DMS 273 (cell line): ENCODE measurements around the gene TTC23.

Experiments used
- DNase-seq: peaks from one replicate; lab custom pipeline; 2025; ENCODE audit not compliant: unreplicated experiment; lab: John Stamatoyannopoulos, UW

Gene TTC23

DNA sequence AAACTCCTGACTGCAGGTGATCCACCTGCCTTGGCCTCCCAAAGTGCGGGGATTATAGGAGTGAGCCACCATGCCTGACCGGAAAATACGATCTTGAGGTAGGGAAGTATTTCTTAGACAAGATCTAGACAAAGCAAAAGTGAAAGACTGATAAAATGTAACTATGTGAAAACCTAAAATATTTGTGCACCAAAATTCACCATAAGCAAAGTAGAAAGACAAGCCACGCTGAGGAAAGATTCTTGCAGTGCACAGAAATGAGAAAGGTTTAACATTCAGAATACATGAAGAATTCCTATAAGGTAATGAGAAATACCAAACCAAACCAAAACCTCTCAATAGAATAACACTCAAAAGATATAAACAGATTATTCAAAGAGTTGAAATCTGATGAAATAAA, 108.8 kb downstream of the TTC23 start:
- DNase-seq, result no peak

DNA sequence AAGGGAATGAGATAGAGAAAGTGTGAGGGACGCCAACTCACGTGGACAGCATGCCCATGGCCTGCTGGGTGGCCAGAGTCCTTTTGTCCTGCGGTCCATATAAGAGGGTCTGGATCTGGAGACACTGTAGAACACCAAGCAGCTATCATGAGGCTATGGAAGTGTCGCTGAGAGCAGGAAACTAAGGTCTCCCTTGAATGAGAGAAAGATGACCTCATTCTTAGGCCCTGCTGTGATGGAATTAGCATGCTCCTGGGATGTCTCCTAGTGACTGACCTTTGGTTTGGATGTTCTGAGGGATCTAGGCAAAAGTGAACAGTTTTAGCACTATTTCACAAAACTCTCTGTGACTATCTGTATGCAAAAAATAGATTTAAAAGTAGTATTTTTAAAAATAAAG, 110.1 kb downstream of the TTC23 start:
- DNase-seq, result no peak

DNA sequence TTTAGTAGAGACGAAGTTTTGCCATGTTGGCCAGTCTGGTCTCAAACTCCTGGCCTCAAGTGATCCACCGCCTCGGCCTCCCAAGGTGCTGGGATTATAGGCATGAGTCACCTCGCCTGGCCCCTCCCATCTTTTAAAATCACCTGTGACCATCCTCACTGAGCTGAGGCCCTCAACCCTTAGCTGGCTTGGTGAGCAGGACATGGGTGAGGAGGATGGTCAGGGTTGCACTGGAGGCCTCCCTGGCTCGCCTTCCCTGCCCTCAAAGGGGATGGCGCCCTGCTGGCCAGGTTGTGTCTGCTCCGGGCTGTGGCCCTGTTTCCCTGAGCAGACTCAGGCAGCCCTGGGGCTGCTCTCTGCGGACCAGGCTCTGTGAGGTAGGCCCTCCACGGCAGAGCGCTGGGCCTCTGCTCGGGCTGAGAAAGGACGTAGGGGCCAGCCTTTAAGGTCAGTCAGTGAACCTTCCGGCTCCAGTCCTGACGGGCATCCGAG, 110.8 kb downstream of the TTC23 start:
- no peak for DNase-seq

DNA sequence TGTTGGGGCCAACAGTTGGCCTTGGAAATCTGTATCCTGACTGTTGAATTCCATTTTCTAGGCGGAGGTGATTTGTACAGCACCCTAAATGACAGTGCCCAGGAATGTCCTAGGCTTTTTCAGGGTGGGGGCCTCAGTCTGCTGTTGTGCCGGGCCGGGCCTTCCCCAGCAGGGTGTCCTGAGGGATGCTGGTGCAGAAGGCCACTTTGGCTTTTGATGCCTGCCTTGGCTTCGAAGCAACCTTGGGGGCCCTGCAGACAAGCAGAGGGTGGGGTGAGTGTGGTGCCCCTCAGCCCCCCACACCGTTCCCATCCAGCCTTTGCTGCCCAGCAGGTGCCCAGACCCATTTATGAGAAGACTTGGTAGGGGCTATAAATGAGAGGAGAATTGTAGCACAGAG, 111.5 kb downstream of the TTC23 start:
- DNase-seq, result no peak

DNA sequence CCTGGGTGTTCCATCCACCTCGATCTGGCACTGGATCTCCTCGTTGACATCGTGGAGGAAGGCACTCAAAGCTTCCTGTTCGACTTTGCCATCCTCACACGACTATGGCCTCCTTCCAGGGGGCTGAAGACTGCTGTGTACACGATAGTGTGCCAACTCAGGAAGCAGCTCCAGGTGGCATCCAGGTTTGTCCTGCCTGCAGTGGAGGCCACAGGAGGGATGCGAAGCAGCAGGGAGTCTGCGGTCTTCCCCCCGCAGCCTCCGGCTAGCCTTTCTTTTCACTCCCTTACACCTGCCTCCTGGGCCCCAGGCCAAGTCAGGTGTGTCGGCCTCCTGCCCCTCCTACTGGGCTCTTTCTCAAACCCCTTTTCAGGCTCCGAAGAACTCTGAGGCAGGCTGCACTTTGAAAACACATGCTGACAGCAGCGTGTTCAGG, 112.3 kb downstream of the TTC23 start:
- DNase-seq, result no peak

DNA sequence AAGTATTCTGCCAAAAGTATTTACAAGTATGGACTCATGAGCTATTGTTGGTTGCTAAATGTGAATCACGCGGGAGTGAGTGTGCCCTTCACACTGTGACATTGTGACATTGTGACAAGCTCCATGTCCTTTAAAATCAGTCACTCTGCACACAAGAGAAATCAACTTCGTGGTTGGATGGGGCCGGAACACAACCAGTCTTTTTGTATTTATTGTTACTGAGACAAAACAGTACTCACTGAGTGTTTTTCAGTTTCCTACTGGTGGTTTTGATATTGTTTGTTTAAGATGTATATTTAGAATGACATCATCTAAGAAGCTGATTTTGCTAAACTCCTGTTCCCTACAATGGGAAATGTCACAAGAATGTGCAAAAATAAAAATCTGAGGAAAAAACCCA, 114.2 kb downstream of the TTC23 start:
- DNase-seq, result no peak

DNA sequence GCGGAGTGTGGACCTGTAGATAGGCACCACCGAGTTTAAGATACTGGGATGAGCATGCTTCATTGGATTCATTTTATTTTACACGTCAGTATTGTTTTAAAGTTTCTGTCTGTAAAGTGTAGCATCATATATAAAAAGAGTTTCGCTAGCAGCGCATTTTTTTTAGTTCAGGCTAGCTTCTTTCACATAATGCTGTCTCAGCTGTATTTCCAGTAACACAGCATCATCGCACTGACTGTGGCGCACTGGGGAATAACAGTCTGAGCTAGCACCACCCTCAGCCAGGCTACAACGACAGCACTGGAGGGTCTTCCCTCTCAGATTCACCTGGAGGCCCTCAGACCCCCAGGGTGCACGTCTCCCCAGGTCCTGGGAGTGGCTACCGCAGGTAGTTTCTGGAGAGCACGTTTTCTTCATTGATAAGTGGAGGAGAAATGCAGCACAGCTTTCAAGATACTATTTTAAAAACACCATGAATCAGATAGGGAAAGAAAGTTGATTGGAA, 115.0 kb downstream of the TTC23 start:
- DNase-seq, result no peak

DNA sequence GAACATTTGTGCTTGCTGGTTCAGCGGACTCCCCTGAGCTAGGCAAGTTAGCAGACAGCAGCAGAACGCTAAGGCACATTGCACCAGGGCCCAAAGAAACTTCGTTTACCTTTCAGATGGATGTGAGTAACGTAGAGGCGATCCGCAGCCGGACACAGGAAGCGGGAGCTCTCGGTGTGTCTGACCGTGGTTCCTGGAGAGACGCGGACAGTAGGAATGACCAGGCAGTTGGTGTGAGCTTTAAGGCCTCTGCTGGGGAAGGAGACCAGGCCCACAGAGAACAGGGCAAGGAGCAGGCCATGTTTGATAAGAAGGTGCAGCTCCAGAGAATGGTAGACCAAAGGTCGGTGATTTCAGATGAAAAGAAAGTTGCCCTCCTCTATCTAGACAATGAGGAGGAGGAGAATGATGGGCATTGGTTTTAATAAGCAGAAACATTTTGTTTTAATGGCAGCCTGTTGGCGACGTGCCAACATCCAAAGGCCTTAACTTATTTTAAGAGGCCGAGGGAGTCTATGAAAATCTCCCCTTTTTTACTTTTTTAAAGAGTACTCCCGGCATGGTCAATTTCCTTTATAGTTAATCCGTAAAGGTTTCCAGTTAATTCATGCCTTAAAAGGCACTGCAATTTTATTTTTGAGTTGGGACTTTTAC, 116.6 kb downstream of the TTC23 start:
- DNase-seq, result no peak

DNA sequence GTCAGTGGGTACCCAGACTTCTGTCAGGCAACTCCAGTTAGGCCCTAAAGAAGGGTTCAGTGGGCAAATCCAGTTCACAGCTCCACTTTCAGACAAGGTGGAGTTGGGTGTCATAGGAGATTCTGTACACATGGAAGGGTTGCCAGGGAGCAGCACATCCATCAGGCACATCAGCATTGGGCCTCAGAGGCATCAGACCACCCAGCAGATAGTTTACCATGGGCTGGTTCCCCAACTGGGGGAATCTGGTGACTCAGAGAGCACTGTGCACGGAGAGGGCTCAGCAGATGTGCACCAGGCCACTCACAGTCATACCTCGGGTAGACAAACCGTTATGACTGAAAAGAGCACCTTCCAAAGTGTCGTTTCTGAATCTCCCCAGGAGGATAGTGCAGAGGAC, 117.3 kb downstream of the TTC23 start:
- DNase-seq, result no peak

DNA sequence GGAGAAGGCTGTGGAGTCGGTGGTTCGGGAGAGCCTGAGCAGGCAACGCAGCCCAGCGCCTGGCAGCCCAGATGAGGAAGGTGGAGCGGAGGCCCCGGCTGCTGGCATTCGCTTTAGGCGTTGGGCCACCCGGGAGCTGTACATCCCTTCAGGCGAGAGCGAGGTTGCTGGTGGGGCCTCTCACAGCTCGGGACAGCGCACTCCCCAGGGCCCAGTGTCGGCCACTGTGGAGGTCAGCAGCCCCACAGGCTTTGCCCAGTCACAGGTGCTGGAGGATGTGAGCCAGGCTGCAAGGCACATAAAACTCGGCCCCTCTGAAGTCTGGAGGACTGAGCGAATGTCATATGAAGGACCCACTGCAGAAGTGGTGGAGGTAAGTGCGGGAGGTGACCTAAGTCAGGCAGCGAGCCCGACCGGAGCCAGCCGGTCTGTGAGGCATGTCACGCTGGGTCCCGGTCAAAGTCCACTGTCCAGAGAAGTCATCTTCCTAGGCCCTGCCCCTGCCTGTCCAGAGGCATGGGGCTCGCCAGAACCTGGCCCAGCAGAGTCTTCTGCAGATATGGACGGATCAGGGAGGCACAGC, 117.8 kb downstream of the TTC23 start:
- no peak for DNase-seq

DNA sequence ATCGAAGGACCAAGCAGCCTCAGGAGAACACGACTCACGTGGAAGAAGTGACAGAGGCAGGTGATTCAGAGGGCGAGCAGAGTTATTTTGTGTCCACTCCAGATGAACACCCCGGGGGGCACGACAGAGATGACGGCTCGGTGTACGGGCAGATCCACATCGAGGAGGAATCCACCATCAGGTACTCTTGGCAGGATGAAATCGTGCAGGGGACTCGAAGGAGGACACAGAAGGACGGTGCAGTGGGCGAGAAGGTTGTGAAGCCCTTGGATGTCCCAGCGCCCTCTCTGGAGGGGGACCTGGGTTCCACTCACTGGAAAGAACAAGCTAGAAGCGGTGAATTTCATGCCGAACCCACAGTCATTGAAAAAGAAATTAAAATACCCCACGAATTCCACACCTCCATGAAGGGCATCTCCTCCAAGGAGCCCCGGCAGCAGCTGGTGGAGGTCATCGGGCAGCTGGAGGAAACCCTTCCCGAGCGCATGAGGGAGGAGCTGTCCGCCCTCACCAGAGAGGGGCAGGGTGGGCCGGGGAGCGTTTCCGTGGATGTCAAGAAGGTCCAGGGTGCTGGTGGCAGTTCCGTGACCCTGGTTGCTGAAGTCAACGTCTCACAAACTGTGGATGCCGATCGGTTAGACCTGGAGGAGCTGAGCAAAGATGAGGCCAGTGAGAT, 118.5 kb downstream of the TTC23 start:
- no peak for DNase-seq

DNA sequence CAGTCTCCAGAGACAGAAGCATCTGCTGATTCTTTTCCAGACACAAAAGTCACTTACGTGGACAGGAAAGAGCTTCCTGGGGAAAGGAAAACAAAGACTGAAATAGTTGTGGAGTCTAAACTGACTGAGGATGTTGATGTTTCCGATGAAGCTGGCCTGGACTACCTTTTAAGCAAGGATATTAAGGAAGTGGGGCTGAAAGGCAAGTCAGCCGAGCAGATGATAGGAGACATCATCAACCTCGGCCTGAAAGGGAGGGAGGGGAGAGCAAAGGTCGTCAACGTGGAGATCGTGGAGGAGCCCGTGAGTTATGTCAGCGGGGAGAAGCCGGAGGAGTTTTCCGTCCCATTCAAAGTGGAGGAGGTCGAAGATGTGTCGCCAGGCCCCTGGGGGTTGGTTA, 119.1 kb downstream of the TTC23 start:
- DNase-seq, result no peak

DNA sequence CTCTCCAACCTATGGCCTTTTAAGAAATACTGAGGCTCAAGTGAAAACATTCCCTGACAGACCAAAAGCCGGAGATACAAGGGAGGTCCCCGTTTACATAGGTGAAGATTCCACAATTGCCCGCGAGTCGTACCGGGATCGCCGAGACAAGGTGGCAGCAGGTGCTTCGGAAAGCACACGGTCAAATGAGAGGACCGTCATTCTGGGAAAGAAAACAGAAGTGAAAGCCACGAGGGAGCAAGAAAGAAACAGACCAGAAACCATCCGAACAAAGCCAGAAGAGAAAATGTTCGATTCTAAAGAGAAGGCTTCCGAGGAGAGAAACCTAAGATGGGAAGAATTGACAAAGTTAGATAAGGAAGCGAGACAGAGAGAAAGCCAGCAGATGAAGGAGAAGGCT, 119.7 kb downstream of the TTC23 start:
- DNase-seq, result no peak

DNA sequence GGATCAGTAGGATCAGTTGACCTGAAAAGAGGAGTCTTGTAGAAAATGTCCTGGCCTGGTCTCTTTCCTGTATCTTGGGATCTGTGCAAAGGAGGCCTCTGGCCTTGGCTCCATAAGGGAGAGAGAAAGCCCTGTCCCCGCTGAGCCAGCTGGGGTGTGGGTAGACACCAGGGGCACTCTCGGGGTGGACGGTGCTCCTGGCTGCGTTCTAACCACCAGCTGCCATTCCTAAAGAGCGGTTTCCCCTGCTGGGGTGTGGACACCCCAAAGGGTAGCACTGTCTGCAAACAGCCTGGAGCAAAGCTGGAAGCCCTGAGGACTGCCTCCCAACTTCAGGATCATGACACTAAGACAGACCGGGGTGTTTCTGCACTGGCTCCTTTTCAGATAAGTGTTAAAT, 121.0 kb downstream of the TTC23 start:
- no peak for DNase-seq

DNA sequence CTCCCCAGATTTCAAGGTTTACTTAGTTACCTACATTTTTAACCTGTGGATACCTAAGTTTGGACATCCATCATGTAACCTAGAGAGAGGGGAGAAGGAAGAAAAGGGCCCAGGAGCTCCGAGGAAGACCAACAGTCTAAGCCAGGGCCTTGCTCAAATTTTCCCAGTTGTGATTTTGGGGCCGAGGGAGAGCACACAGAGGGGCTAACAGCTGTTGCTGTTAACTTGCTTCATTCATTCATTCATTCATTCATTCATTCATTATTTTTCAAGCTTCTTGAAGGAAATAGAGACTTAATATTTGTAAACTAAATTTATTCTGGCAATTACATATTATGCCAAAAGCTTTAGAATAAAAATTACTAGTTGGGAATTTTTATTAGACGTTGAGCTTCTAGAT, 121.6 kb downstream of the TTC23 start:
- no peak for DNase-seq

DNA sequence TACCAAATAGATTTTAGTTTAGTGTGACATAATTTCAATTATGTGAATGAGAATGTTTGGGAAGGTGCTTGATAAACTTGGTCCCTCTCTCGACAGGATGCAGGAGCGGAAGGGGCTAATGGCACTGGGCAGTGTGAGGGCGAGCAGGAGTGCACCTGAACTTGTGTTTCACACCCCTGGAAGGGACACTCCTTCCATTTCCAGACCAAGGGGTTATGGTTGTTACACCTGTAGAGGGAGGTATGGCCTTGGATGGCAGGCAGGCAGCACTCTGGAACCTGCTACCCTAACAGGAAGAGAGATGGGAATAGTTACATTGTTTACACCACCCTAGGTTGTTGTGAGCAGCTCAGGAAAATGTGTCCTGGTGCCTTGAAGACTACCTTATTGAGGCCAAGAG, 122.5 kb downstream of the TTC23 start:
- DNase-seq, result no peak

DNA sequence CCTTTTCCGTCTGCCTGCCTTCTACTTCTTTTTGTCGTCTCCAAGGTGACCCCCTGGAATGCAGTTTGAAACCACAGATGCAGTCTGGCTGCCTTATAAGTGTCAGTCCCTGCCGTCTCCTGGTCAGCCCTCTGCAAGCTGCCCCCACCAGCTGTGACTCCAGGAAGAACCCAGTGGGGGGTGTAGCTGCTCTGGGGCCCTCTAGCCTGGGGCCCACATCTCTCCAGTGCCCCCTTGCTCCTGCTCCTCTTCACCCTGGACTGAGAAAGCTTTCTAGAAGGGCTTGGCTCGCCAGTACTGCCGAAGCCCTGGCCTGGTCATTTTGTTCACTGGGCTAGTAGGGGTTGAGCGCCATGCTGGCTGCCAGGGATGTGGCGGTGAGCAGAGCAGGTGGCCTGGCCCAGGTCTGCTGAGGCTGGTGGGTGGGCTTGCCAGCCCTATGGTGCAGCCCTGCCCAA, 123.2 kb downstream of the TTC23 start:
- no peak for DNase-seq

DNA sequence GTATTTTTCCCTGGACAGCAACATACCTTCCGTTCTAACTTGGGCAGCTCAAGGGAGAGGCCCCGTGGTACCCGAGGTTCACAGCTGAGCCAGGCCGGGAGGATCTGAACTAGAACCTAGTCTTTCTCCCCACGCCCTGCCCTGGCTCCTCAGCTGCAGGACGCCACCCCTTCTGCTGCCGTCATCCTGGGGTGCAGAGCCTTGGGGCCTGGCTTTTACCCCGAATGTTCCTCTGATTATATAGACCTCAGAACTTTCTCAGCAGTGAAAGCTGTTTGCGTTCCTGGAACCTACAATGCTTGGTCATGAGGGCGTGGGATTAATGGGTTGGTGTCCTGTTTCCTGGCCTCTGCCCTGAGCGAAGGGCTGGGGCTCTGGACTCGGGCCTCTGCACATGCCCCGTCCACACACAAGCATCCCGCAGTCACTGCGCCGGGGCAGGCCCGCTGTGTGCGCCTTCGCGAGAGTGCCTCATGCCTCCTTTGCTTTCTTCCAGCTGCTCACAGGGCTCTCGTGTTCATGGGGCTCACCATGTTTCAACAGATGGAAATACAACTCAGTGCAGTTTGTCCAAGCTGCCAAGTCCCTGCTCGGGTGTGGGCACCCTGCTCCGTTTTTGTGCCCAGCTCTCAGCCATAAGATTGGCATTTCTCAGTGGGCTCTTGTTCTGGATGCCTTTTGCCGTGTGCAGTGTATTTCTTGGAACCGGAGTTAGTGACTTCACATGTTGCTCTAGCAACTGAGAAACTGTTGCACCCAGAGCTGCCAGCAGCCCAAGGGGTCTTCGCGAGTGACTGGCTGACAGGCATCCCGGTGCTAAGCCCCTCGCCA, 124.1 kb downstream of the TTC23 start:
- peak; percentile 2 for DNase-seq

DNA sequence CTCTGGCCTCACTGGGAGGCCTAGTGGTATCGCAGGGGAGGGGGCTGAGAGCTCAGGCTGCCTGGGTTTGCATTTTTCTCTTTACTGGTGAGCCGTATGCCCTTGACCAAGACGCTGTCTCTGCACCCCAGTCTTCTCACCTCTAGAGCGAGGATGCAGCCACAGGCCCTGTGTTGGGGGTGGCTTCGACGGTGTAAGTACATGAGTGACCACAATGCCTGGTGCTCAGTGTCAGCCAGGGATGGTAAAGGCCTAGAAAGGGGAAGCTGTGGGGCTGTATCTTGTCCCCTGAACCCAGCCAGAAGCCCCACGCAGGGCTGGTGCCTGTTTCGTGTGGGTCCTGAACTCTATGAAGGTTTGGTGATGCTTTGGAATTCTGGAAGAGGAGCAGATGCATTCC, 124.7 kb downstream of the TTC23 start:
- DNase-seq, result no peak

DNA sequence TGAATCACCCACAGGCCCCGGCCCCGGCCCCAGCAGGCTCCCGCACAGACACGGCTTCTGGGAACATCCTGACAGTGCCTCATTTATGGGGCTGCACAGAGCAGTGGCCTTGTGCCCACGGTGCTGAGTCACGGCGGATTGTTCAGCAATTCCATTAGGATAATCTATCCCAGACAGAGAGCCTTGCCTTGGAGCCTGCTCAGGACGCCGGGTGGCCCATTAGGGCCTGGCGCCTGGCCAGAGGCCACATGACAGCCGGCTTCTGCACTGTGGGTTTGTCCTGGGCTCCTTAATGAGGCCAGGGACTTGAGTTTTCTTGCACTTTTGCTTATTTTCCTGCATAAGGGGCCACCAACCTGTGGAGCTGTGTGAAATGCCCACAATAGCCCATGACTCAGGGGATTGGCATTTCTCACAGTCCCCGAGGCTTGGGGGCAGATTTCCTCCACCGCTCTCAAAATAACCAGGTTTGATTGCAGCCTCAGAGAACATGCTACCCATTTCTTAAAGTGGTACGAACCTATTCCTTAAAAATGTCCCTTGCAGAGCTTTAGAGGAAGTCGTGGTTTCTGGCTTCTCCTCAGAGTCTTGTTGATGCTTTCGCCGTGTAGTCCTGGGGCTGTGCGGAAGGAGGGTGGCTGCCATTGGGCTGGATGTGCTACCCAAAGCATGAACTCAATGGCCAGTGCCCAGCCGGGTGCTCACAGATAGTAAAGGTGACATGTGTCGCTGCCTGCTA, 125.5 kb downstream of the TTC23 start:
- peak; percentile 93 for DNase-seq
